Measurements from ENCODE around the gene MAP1LC3C. TPM values are rescaled to one million over a fixed set of nuclear protein-coding genes. Genes with fewer than 3 reads are reported as not detected.
A peak's percentile ranks its signal among the peaks of the same experiment; 100 is the strongest.

MAP1LC3C gene
- total and polyA plus RNA-seq, 2 experiments from 2014 or later, result 0.36 TPM; not detected in 1

- Histone ChIP-seq H3K27ac (no peak overlapping the region), H3K27me3 (replicated peaks; ENCODE audit: insufficient read depth) (no peaks in the 10 kb centered on the region), H3K36me3 (ENCODE audit: low read depth) (no peaks in the 10 kb centered on the region), H3F3A (ENCODE audit: insufficient read depth) (peaks cover 9% of the 10 kb centered on the region; the same call in 1 of the 2 replicates), H3K9me2 (ENCODE audit: insufficient read depth) (no peaks in the 10 kb centered on the region), H3K79me2 (ENCODE audit: insufficient read depth) (no peaks in the 10 kb centered on the region), H2AFZ (no peak overlapping the region), H3K4me2 (ENCODE audit: unreplicated experiment) (no peak overlapping the region), H3K9me3 (ENCODE audit: low read depth) (no peaks in the 10 kb centered on the region), H3K4me1 (ENCODE audit: insufficient read depth) (peaks cover 35% of the 10 kb centered on the region), H3K4me3 (no peak overlapping the region), H4K20me1 (ENCODE audit: insufficient read depth) (no peaks in the 10 kb centered on the region), H3K9ac (no peak overlapping the region)
- 57% methylated on average over 5 of the region's 5 CpGs for WGBS, 2 experiments (ENCODE audit: low coverage in 1 of 2, low lambda C conversion rate in 2 of 2, missing lambda C conversion rate in 2 of 2)
- TF ChIP-seq EZH2phosphoT487 (IDR thresholded peaks at IDR 0.05; ENCODE audit: insufficient read depth, low read depth) (no peak), EZH2 (IDR thresholded peaks at IDR 0.05; ENCODE audit: insufficient read depth, poor library complexity, severe bottlenecking) (no peak)
- in situ Hi-C loops (cut with MboI), result loop anchor here (25.0 kb wide), 1 partner anchor 1310 kb away; no protein-coding TSS in a partner anchor
- DNase-seq, result peak; percentile 35
Observed at GRCh38 chr1:242002072-242002471, 3.2 kb upstream of the MAP1LC3C start.

DNA sequence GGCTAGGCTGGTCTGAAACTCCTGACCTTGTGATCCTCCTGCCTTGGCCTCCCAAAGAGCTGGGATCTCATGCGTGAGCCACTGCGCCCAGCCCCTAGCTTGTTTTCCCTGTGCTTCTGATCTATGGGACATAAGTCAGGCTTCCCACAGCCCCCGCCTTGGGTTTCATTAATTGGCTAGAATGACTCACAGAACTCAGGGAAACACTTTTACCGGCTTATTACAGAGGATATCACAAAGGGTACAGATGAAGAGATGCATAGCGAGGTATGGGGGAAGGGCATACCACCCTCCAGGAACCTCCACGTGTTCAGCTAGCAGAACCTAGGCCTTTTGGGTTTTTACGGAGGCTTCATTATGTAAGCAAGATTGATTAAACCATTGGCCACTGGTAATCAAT lies 1.5 kb upstream of the MAP1LC3C start:
- H3K4me2 ChIP-seq (ENCODE audit: unreplicated experiment), result no peak overlapping the region
- H3K4me1 ChIP-seq (ENCODE audit: insufficient read depth), result peaks cover 25% of the 10 kb centered on the region
- WGBS, 2 experiments (ENCODE audit: low coverage in 1 of 2, low lambda C conversion rate in 2 of 2, missing lambda C conversion rate in 2 of 2), result 78 to 79% methylated on average over 7 of the region's 7 CpGs
- H3F3A ChIP-seq (ENCODE audit: insufficient read depth), result peaks cover 4% of the 10 kb centered on the region; the same call in 1 of the 2 replicates
- TF ChIP-seq EZH2phosphoT487 (IDR thresholded peaks at IDR 0.05; ENCODE audit: insufficient read depth, low read depth), result no peak
- TF ChIP-seq EZH2 (IDR thresholded peaks at IDR 0.05; ENCODE audit: insufficient read depth, poor library complexity, severe bottlenecking), result no peak
- H3K9ac ChIP-seq, result no peak overlapping the region
- in situ Hi-C loops (cut with MboI), result loop anchor here (25.0 kb wide), 1 partner anchor 1312 kb away; no protein-coding TSS in a partner anchor
- H2AFZ ChIP-seq, result no peak overlapping the region
- H3K4me3 ChIP-seq, result no peak overlapping the region
- no peaks in the 10 kb centered on the region for H3K9me2 ChIP-seq (ENCODE audit: insufficient read depth)
- no peaks in the 10 kb centered on the region for H3K27me3 ChIP-seq (replicated peaks; ENCODE audit: insufficient read depth)
- DNase-seq, result no peak
- no peaks in the 10 kb centered on the region for H4K20me1 ChIP-seq (ENCODE audit: insufficient read depth)
- H3K36me3 ChIP-seq (ENCODE audit: low read depth), result no peaks in the 10 kb centered on the region
- no peaks in the 10 kb centered on the region for H3K9me3 ChIP-seq (ENCODE audit: low read depth)
- no peaks in the 10 kb centered on the region for H3K79me2 ChIP-seq (ENCODE audit: insufficient read depth)
- H3K27ac ChIP-seq, result no peak overlapping the region

DNA sequence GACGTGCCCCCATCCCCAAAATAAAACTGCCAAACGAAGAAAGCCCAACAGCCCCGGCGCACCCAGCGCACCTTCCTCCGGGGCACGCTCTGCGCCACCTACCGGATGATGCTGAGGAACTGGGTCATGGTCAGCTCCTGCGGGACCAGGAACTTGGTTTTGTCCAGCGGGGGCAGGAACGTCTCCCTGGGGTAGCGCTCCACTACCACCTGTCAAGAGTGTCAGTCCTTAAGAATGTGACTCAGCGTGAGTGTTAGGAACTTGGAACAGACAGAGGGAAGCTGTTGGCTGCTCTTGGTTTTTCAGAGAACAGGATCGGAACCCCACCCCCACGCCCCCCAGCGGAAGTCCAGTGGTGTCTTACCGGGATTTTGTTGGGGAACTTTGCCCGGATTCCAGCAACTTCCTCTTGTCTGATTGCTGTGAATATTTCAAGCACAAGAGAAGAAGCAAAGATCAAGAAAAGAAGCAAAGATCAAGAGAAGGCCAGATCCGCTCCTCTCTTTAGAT lies 431 bp downstream of the MAP1LC3C start:
- no peaks in the 10 kb centered on the region for H4K20me1 ChIP-seq (ENCODE audit: insufficient read depth)
- H3K4me2 ChIP-seq (ENCODE audit: unreplicated experiment), result peak overlapping the region; percentile 72
- H3K27me3 ChIP-seq (replicated peaks; ENCODE audit: insufficient read depth), result no peaks in the 10 kb centered on the region
- H3K4me1 ChIP-seq (ENCODE audit: insufficient read depth), result peaks cover 16% of the 10 kb centered on the region; the same call in 1 of the 2 replicates
- DNase-seq, result peak; percentile 88
- peak overlapping the region; percentile 18 for H3K9ac ChIP-seq
- H3K27ac ChIP-seq, result no peak overlapping the region
- H3K9me3 ChIP-seq (ENCODE audit: low read depth), result no peaks in the 10 kb centered on the region
- TF ChIP-seq EZH2 (IDR thresholded peaks at IDR 0.05; ENCODE audit: insufficient read depth, poor library complexity, severe bottlenecking) (no peak), EZH2phosphoT487 (IDR thresholded peaks at IDR 0.05; ENCODE audit: insufficient read depth, low read depth) (no peak)
- H3K9me2 ChIP-seq (ENCODE audit: insufficient read depth), result no peaks in the 10 kb centered on the region
- in situ Hi-C loops (cut with MboI), result loop anchor here (10.0 to 25.0 kb wide), 2 partner anchors 104 to 386 kb away; no protein-coding TSS in a partner anchor
- H3K79me2 ChIP-seq (ENCODE audit: insufficient read depth), result no peaks in the 10 kb centered on the region
- peak overlapping the region; percentile 62 for H3K4me3 ChIP-seq
- H3K36me3 ChIP-seq (ENCODE audit: low read depth), result no peaks in the 10 kb centered on the region
- WGBS, 2 experiments (ENCODE audit: low coverage in 1 of 2, low lambda C conversion rate in 2 of 2, missing lambda C conversion rate in 2 of 2), result 19 to 20% methylated on average over 20 of the region's 20 CpGs
- peak overlapping the region; percentile 74 for H2AFZ ChIP-seq
- H3F3A ChIP-seq (ENCODE audit: insufficient read depth), result peaks cover 4% of the 10 kb centered on the region; the same call in 1 of the 2 replicates

DNA sequence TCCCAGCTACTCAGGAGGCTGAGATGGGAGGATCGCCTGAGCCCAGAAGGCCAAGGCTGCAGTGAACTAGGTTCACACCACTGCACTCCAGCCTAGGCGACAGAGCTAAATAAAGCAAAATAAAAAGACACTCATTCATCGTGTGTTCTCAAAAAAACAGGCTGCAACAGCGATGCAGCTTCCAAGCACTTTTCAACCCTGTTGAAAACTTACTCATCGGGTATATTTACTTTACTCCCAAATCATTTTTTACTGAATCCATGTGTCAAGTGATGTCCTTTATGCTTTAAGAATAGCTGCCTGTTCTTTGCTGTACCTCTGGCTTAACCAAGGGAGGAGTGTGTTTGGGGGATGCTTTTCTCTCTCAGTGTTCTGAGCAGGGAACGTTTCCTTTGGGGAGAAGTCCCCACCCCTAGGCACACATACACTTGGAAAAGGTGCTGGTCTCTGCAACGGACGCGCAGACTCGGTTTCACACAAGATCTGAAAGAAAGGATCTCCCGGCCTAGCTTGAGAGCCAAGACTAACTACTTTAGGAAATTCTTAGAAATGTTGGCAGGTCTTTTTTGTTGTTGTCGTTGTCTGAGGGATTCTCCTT lies 1.4 kb downstream of the MAP1LC3C start:
- Histone ChIP-seq H3K36me3 (ENCODE audit: low read depth) (no peaks in the 10 kb centered on the region), H3K4me2 (ENCODE audit: unreplicated experiment) (no peak overlapping the region), H4K20me1 (ENCODE audit: insufficient read depth) (no peaks in the 10 kb centered on the region), H3K9ac (no peak overlapping the region), H3F3A (ENCODE audit: insufficient read depth) (peaks cover 4% of the 10 kb centered on the region; the same call in 1 of the 2 replicates), H3K27me3 (replicated peaks; ENCODE audit: insufficient read depth) (no peaks in the 10 kb centered on the region), H3K79me2 (ENCODE audit: insufficient read depth) (no peaks in the 10 kb centered on the region), H3K4me1 (ENCODE audit: insufficient read depth) (peaks cover 16% of the 10 kb centered on the region; the same call in 1 of the 2 replicates), H3K9me3 (ENCODE audit: low read depth) (no peaks in the 10 kb centered on the region), H3K4me3 (no peak overlapping the region), H3K27ac (no peak overlapping the region), H3K9me2 (ENCODE audit: insufficient read depth) (no peaks in the 10 kb centered on the region), H2AFZ (no peak overlapping the region)
- TF ChIP-seq EZH2phosphoT487 (IDR thresholded peaks at IDR 0.05; ENCODE audit: insufficient read depth, low read depth), result no peak
- TF ChIP-seq EZH2 (IDR thresholded peaks at IDR 0.05; ENCODE audit: insufficient read depth, poor library complexity, severe bottlenecking), result no peak
- in situ Hi-C loops (cut with MboI), result loop anchor here (10.0 to 25.0 kb wide), 2 partner anchors 103 to 385 kb away; no protein-coding TSS in a partner anchor
- DNase-seq, result peak; percentile 32
- 46 to 51% methylated on average over 12 of the region's 12 CpGs for WGBS, 2 experiments (ENCODE audit: low coverage in 1 of 2, low lambda C conversion rate in 2 of 2, missing lambda C conversion rate in 2 of 2)
